HG03378 (cell line): ENCODE results near the gene LNPEP.

Experiments used
- ATAC-seq: cut with Tn5 transposase; IDR thresholded peaks from one replicate; pipeline ENCODE4 v1.9.1; 2021; ENCODE audit warnings: mild to moderate bottlenecking, moderate library complexity; ENCODE audit not compliant: unreplicated experiment

Gene LNPEP

GRCh38 chr5:96957254-96958049 is 21.6 kb downstream of the LNPEP start:
- ATAC-seq = peak; percentile 52

GRCh38 chr5:96958977-96959376 is 23.1 kb downstream of the LNPEP start:
- no peak for ATAC-seq

GRCh38 chr5:96961053-96961452 is 25.2 kb downstream of the LNPEP start:
- ATAC-seq = peak; percentile 65

GRCh38 chr5:96962540-96962991 is 26.7 kb downstream of the LNPEP start:
- no peak for ATAC-seq

GRCh38 chr5:96963267-96963666 is 27.4 kb downstream of the LNPEP start:
- peak; percentile 51 for ATAC-seq

GRCh38 chr5:96966801-96967200 is 30.9 kb downstream of the LNPEP start:
- ATAC-seq = no peak

GRCh38 chr5:96967400-96967799 is 31.5 kb downstream of the LNPEP start:
- ATAC-seq = no peak

- no peak for ATAC-seq
Observed at GRCh38 chr5:96968074-96968473, 32.2 kb downstream of the LNPEP start.

GRCh38 chr5:96968614-96969013 is 32.7 kb downstream of the LNPEP start:
- ATAC-seq = no peak

GRCh38 chr5:96969366-96969765 is 33.5 kb downstream of the LNPEP start:
- ATAC-seq = no peak

- no peak for ATAC-seq
Observed at GRCh38 chr5:96972599-96973334, 36.9 kb downstream of the LNPEP start.

- ATAC-seq = peak; percentile 59
Observed at GRCh38 chr5:96973532-96974401, 37.9 kb downstream of the LNPEP start.

GRCh38 chr5:96975656-96976055 is 39.8 kb downstream of the LNPEP start:
- ATAC-seq = no peak

GRCh38 chr5:96977228-96977627 is 41.3 kb downstream of the LNPEP start:
- ATAC-seq = no peak

GRCh38 chr5:96978812-96979449 is 43.1 kb downstream of the LNPEP start:
- ATAC-seq = no peak

- ATAC-seq = no peak
Observed at GRCh38 chr5:96984506-96985192, 48.8 kb downstream of the LNPEP start.

- ATAC-seq = no peak
Observed at GRCh38 chr5:96986450-96986849, 50.6 kb downstream of the LNPEP start.

GRCh38 chr5:96990102-96990501 is 54.2 kb downstream of the LNPEP start:
- ATAC-seq = no peak

GRCh38 chr5:96991708-96992107 is 55.8 kb downstream of the LNPEP start:
- ATAC-seq = no peak

GRCh38 chr5:96993760-96994159 is 57.9 kb downstream of the LNPEP start:
- no peak for ATAC-seq
